ENCODE results near the gene PROCA1.
A peak's percentile ranks its signal among the peaks of the same experiment; 100 is the strongest.

The PROCA1 gene

GRCh38 chr17:28707339-28707720, 4.4 kb downstream of the PROCA1 start:
- DNase-seq: no peak

- no peak for DNase-seq
Measured at GRCh38 chr17:28706471-28707338, 5.0 kb downstream of the PROCA1 start.

DNA sequence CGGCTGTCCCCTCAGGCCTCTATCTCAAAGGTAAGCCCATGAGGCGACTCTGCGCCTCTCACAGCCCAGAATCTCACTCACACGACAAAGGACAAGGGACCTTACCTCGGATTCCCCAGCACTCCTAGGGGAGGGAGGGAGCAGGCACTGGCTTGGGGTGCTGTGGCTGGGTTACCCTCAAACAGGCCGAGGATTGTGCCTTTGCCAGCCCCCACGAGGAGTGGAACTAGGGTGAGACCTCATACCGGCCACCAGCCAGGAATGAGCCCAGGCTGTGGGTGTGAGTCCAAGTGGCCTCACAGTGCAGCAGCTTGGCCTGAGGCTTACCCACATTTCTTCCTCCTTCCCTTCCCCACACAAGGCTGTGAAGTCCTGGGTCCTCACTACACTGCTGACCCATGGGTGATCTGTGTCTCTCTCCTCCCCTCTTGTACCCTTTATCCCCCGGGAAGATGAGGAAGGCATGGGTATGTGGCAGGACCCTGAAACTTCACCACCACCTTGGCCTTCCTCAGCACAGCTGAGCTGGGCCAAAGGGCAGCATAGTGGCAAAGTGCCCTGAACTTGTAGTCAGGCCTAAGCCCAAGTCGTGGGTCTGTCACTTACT, 5.9 kb downstream of the PROCA1 start:
- DNase-seq: no peak

DNA sequence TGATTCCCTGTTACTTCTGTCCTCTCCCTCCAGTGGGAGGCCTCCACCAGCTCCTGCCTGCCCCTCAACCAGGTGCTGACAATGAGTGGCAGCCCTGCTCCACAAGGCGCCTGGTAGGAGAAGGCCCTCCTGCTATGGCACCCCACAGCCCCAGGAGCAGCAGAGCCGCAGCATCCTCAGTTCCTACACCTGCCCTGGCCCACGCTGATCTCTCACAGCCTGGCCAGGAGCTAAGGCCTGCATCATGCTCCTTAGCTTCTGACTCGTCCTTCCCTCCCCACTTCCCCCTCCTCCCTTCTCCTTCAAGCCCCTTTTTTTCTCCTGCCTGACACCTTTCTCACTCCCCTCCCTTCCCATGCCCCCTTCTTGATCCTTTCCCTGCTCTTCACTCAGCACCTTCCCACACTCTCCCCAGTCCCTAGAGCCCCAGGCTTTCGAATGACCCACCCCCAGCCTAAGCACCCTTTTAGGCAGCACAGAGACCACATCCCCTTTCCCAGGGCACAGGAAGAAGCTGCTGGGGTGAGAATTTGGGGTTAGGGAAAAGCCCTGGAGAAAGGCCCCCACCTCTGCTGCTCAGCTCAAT, 6.5 kb downstream of the PROCA1 start:
- DNase-seq: no peak

DNA sequence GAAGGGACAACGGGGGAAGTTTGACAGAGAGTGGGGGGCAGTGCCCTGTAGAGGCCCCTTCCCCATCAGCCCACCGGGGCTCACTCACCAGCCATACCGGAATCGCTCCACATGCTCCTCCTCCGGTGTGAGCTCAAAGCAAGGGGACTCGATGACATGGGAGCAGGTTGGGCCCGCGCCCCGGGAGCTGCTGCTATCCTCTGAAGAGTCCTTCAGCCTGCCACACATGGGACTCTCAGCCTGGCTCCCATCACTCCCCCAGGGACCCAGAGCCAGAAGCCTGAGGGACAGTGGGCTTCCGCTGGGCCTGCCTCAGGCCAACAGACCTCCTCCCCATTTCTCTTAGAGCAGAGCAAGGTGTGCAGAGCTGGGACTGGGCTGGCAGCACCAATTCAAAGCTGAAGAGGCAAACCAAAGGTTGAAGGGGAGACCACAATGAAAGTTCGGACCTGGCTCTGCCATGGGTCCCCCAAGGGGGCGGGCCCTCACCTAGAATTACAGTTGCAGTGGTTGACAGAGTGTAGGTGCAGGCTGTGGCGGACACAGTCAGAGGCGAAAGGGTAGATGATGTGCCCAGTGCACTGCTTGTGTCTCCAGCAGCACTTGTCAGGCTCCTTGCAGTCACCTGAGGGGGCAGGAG, 7.3 kb downstream of the PROCA1 start:
- no peak for DNase-seq

- DNase-seq: peak in 1 of 14 donors; percentile 22
Measured at GRCh38 chr17:28703552-28704218, 8.0 kb downstream of the PROCA1 start.

- peak in 1 of 14 donors; percentile 67 for DNase-seq
Measured at GRCh38 chr17:28702752-28703150, 8.9 kb downstream of the PROCA1 start.

DNA sequence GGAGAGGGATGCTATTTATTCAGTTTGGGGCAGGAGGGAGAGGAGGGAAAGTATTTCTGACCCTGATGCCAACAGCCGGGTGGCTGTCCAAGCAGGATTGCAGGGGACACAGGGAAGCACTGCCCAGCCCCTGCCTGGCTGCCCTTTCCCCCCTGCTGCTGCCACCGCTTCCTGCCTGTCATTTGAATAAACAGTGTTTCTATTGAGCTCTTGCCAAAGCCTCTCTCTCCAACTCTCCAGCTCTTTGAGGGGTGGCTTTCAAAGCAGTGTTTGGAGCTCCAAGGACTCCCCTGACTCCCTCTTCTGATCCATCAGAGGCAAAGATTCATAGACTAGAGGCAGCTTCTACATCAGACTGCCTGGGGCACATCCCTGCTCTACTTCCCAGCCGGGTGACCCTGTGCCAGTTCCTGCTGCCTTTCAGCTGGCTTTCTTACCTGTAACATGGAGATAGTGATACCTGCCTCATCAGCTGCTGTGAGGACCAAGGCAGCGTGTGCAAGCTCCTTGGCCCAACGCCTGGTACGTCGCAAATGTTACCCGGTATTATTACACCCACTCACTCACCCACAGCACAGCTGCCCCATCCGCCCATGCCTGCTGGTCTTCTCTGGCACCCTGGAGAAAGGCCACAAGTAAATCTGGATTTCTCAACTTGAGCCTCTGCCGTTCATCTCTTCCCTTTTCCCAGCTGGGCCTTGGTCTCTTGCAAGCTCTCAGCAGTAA, 9.5 kb downstream of the PROCA1 start:
- peak in 11 of 14 donors; percentile 32 to 81 (median 54) for DNase-seq

- no peak for DNase-seq
Measured at GRCh38 chr17:28700830-28701492, 10.7 kb downstream of the PROCA1 start.

- no peak for DNase-seq
Measured at GRCh38 chr17:28700278-28700677, 11.4 kb downstream of the PROCA1 start.

DNA sequence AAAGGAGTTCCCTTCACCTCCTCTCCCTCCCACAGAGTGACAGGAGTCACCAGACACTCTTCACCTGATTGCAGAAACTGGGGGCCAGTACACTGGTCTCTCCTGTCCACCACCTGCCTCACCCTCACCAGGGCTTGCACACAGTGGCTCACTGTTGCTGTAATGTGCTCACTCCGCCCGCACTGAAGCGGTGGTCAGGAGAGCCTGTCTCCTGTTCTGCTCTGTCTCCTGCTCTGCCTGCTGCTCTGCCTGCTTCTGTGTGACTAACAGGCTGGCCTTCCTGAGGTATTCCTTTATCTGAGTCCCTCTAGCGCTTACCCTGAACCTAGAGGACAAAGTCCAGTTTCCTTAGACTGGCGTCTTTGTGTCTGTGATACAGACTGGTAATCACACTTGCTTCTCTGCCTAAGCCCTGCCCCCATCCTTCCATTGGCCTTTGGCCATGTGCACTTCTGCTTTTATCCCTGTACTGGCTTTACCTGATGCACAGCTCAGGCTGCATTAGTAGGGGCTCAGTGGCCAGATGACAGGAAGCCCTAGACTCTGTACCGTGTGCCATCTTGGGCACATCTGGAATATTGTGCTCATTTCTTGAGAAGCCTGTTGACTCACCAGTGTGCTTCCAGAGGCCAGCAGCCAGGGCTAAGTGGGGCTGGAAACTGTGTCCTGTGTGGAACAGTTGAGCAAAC, 13.3 kb downstream of the PROCA1 start:
- DNase-seq: no peak

DNA sequence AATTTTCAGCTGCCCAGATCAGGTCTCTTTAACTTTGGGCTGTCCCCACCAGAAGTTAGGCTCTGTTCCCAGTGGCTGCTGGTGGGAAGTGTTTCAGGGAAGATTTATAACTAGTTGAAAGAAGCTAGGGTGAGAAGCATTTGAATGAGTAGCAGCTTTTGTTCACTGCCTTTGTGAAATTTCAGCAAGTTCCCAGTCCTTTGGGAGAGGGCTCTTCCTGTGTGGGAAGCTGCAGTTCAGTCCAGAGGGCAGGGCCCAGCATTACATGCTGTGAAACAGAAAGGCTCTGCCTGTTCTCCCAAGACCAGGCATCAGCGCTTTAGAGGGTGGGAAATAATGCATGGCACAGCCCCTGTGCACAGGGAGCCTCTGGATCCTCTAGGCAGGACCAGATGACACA, 17.8 kb downstream of the PROCA1 start:
- peak in 7 of 14 donors; percentile 10 to 62 (median 32) for DNase-seq

DNA sequence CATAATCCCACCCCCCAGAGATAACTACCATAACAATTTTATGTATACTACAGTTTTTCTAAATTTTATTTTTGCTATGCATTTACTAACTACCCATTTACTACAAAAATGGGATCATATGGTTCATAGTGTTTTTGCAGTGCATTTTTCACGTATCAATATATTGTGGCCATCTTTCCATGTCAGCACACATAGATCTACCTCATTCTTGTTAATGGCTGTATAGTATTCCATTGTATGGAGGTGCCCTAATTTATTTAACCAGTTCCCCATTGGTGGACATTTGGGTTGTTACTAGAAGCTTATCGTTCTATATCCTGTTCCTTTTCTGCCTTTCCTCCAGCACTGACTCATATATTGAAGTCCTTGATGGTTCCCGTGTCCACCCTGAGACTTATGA, 22.7 kb downstream of the PROCA1 start:
- DNase-seq: no peak

- DNase-seq: no peak
Measured at GRCh38 chr17:28688481-28688880, 23.2 kb downstream of the PROCA1 start.

- no peak for DNase-seq
Measured at GRCh38 chr17:28686296-28686695, 25.4 kb downstream of the PROCA1 start.

DNA sequence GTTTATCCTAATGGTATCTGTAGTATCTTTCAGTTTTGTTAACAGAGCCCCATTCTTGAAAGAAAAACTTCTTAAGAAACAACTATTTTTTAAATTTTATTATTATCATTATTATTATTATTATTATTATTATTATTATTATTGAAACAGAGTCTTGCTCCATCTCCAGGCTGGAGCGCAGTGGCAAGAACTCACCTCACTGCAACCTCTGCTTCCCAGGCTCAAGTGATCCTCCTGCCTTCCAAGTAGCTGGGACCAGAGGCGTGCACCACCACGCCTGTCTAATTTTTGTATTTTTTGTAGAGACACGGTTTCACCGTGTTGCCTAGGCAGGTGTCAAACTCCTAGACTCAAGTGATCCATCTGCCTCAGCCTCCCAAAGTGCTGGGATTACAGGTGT, 26.3 kb downstream of the PROCA1 start:
- no peak for DNase-seq

GRCh38 chr17:28684963-28685362, 26.7 kb downstream of the PROCA1 start:
- peak in 11 of 14 donors; percentile 43 to 75 (median 58) for DNase-seq

- DNase-seq: no peak
Measured at GRCh38 chr17:28682655-28683054, 29.0 kb downstream of the PROCA1 start.

DNA sequence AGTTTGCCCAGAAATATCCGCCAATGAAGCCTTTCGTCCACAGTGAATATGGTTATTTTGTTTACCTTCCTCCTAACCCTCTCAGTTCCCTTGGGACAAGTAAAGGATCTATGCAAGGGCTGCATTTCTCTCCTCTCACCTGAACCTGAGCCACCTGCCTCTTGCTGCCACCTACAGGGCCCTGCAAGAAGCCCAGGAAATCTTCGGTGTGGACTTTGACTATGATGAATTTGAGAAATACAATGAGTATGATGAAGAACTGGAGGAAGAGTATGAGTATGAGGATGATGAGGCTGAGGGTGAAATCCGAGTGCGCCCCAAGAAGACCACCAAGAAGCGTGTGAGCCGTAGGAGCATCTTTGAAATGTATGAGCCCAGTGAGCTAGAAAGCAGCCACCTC, 35.7 kb downstream of the PROCA1 start:
- no peak for DNase-seq

DNA sequence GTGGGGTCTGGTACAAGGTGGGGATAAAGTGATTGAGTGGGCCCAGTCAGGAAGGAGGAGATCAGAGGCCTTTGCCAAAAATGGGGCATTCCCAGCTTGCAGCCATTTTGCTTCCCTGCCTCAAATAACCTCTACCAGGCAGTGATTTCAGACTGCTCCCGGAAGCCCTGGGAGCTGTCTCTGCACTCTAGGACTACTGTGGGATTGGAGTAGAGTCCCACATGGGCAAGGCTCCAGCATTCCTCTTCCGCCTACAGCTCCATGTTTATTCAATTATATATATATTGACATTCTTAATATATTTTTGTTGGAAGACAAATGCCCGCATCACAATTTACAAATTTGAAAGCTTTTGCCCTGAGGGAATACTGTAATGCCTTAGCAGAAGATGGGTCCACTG, 36.2 kb downstream of the PROCA1 start:
- DNase-seq: no peak

DNA sequence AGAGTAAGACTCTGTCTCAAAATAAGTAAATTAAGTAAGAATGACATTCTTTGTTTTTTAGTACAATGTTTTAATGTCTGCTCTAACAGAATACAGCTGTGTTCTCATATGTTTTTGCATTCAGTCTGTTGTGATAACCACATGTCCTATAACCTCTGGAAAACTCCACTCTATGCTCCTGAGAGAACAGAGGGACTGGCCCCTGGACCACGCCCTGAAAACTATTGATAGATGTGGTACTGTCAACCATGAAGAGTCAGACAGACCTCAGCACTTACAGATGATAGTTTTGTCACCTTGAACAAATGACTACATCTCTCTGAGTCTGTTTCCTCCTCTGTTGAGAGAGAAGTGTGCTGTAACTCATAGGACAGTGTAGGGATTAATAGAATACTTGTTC, 41.8 kb downstream of the PROCA1 start:
- no peak for DNase-seq
